ENCODE measurements around the gene RNF40. TPM values are rescaled to one million over a fixed set of nuclear protein-coding genes. Genes with fewer than 3 reads are reported as not detected.

RNF40 gene
- total and polyA plus RNA-seq, 2 of the 8 experiments (the other 6 are each of a cell fraction or from before 2014, with no cell fraction given) = 38.5 to 68.7 TPM

GRCh38 chr16:30720694-30721093, 41.4 kb upstream of the RNF40 start (continued):
- no peak for TF ChIP-seq CTBP2 (IDR thresholded peaks at IDR 0.05; ENCODE audit: borderline replicate concordance, insufficient read depth, insufficient read length, low read length)
- TF ChIP-seq POLR2A (IDR thresholded peaks at IDR 0.05; ENCODE audit: control extremely low read depth in 1 of 2, low read depth in 2 of 2, low read length in 2 of 2) = no peak
- no peak for TF ChIP-seq SP1 (IDR thresholded peaks at IDR 0.05; ENCODE audit: low read depth, low read length)
- no peak for TF ChIP-seq CBX5 (IDR thresholded peaks at IDR 0.05; ENCODE audit: low read depth, low read length)
- no peak for TF ChIP-seq CREB1 (IDR thresholded peaks at IDR 0.05)
- TF ChIP-seq SP4 (IDR thresholded peaks at IDR 0.05; ENCODE audit: low read length) = no peak
- no peak for TF ChIP-seq JUND (IDR thresholded peaks at IDR 0.05; ENCODE audit: low read length)
- TF ChIP-seq KDM1A (IDR thresholded peaks at IDR 0.05; ENCODE audit: borderline replicate concordance, low read length) = no peak
- no peak for TF ChIP-seq MAFK (IDR thresholded peaks at IDR 0.05; ENCODE audit: low read depth, low read length)

All from H1 (cell line).